ENCODE measurements around the gene C1orf21.

- TF ChIP-seq CTCF (IDR thresholded peaks at IDR 0.05 in 4 of 5, conservative IDR thresholded peaks at IDR 0.05 in 1 of 5) (peak in 2 of 5 experiments; percentile 31 to 38), POLR2A (IDR thresholded peaks at IDR 0.05) (no peak)
Measured at GRCh38 chr1:184387476-184388318, 868 bp downstream of the C1orf21 start.

All from gastrocnemius medialis (tissue), 4 donors.